Left ventricle myocardium inferior (tissue), 1 donor: ENCODE data around the gene C19orf25. TPM values are rescaled to one million over a fixed set of nuclear protein-coding genes. Genes with fewer than 3 reads are reported as not detected.
"Not testable (repeated sequence)": the region's sequence is repeated elsewhere in the genome, so short reads cannot be mapped to it uniquely, and the experiment has no call there.

Source experiments
- DNase-seq: peaks from one replicate; pipeline ENCODE4 v3.0.0-alpha.2; 2020
- H3K27ac ChIP-seq: fragments of 200-600 bp; replicated peaks from 2 replicates; pipeline ENCODE4 v1.8.0; 2021
- H3K27me3 ChIP-seq: fragments of 200-600 bp; 2 replicates; pipeline ENCODE4 v1.8.0; 2021; ENCODE audit warnings: low read depth
- H3K36me3 ChIP-seq: fragments of 200-600 bp; 2 replicates; pipeline ENCODE4 v1.8.0; 2021
- H3K4me1 ChIP-seq: fragments of 200-600 bp; 2 replicates; pipeline ENCODE4 v1.8.0; 2021
- H3K4me3 ChIP-seq: fragments of 200-600 bp; 2 replicates; pipeline ENCODE4 v1.8.0; 2021; ENCODE audit warnings: mild to moderate bottlenecking, moderate library complexity
- H3K9me3 ChIP-seq: fragments of 200-600 bp; replicated peaks from 2 replicates; pipeline ENCODE4 v1.8.0; 2021
- intact Hi-C: fragments of 100-400 bp; cut with micrococcal nuclease; formaldehyde crosslinking; loops from one replicate; pipeline ENCODE4 v1.11.0; 2022
- total RNA-seq: library from RNA; stranded (reverse); fragmentation: NEBNext Ultra II Directional; extraction: Animal tissue kit (Norgen Biotek cat#: 25700); gene quantifications from one replicate; pipeline ENCODE4 v1.2.1, GENCODE V29; 2021
- TF ChIP-seq, protein P1 (sequence below): fragments of 200-600 bp; IDR thresholded peaks from 2 replicates; pipeline ENCODE4 v1.8.0; 2021; ENCODE audit warnings: antibody characterized with exemption, mild to moderate bottlenecking, borderline replicate concordance
- donor health status: DM: no; HTN: yes; CAD: no; lungs with severe emphysema.

C19orf25 gene
- total RNA-seq, 1 donor from 2014 or later: 16.1 TPM

GRCh38 chr19:1481893-1482360 is 2.9 kb upstream of the C19orf25 start:
- DNase-seq: no peak
- TF ChIP-seq, protein P1, sequence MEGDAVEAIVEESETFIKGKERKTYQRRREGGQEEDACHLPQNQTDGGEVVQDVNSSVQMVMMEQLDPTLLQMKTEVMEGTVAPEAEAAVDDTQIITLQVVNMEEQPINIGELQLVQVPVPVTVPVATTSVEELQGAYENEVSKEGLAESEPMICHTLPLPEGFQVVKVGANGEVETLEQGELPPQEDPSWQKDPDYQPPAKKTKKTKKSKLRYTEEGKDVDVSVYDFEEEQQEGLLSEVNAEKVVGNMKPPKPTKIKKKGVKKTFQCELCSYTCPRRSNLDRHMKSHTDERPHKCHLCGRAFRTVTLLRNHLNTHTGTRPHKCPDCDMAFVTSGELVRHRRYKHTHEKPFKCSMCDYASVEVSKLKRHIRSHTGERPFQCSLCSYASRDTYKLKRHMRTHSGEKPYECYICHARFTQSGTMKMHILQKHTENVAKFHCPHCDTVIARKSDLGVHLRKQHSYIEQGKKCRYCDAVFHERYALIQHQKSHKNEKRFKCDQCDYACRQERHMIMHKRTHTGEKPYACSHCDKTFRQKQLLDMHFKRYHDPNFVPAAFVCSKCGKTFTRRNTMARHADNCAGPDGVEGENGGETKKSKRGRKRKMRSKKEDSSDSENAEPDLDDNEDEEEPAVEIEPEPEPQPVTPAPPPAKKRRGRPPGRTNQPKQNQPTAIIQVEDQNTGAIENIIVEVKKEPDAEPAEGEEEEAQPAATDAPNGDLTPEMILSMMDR: no peak
- Histone ChIP-seq H3K4me3 (no peak overlapping the region), H3K4me1 (peaks cover 23% of the 10 kb centered on the region), H3K36me3 (no peaks in the 10 kb centered on the region), H3K27ac (no peak overlapping the region), H3K9me3 (no peaks in the 10 kb centered on the region), H3K27me3 (no peaks in the 10 kb centered on the region)
- intact Hi-C loops: no loop called here

- TF ChIP-seq, protein P1: no peak
- DNase-seq: no peak
- Histone ChIP-seq H3K4me3 (no peak overlapping the region), H3K27ac (no peak overlapping the region), H3K36me3 (peaks cover under 1% of the 10 kb centered on the region), H3K27me3 (no peaks in the 10 kb centered on the region), H3K4me1 (peaks cover 23% of the 10 kb centered on the region), H3K9me3 (no peaks in the 10 kb centered on the region)
- intact Hi-C loops: no loop called here
Measured at GRCh38 chr19:1481224-1481892, 2.3 kb upstream of the C19orf25 start.

GRCh38 chr19:1477056-1477455 is 2.0 kb downstream of the C19orf25 start:
- H3K9me3 ChIP-seq, DNase-seq, H3K27me3 ChIP-seq, H3K27ac ChIP-seq, H3K4me3 ChIP-seq, H3K36me3 ChIP-seq, intact Hi-C loops: not testable (repeated sequence)
- H3K4me1 ChIP-seq: peaks cover 43% of the 10 kb centered on the region

GRCh38 chr19:1475751-1476437 is 3.1 kb downstream of the C19orf25 start:
- TF ChIP-seq, protein P1: no peak
- no peak overlapping the region for H3K4me3 ChIP-seq
- peaks cover 54% of the 10 kb centered on the region for H3K4me1 ChIP-seq
- H3K27ac ChIP-seq: no peak overlapping the region
- peaks cover 21% of the 10 kb centered on the region for H3K27me3 ChIP-seq
- peaks cover 4% of the 10 kb centered on the region for H3K36me3 ChIP-seq
- no peak for DNase-seq
- intact Hi-C loops: no loop called here
- no peaks in the 10 kb centered on the region for H3K9me3 ChIP-seq

DNA sequence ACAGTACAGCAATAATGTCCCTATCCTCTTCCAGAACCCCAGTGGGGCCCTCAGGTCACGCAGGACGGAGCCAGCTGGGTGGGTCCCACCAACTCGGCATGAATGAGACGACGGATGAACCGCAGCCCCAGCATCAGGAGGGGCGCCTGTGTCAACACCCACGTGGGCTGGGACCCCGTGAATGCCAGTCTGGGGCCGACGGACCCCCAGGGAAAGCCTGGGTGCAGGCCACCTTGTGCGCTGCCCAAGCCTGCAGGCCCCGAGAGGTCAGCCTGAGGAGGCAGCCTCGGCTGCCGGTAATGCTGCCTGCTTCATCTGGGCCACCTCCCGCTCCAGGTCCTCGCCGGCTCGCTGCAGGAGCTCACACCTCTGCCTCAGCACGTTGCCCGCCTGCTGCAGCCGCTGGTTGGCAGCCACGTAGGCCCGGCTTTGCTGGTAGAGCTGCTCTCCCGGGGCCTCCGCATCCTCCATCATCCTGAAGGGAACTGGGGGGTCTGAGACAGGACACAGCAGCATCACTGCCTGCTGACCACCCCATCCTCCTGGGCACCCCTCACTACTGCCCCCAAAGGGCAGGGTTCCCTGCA is 4.2 kb downstream of the C19orf25 start:
- H3K36me3 ChIP-seq: peaks cover 4% of the 10 kb centered on the region
- H3K27me3 ChIP-seq: peaks cover 32% of the 10 kb centered on the region
- H3K4me3 ChIP-seq: no peak overlapping the region
- intact Hi-C loops: no loop called here
- H3K4me1 ChIP-seq: peaks cover 65% of the 10 kb centered on the region
- TF ChIP-seq, protein P1: no peak
- DNase-seq: no peak
- H3K27ac ChIP-seq: peak overlapping the region; percentile 60
- no peaks in the 10 kb centered on the region for H3K9me3 ChIP-seq
